ENCODE measurements around the gene PIK3C2B.

PIK3C2B gene

DNA sequence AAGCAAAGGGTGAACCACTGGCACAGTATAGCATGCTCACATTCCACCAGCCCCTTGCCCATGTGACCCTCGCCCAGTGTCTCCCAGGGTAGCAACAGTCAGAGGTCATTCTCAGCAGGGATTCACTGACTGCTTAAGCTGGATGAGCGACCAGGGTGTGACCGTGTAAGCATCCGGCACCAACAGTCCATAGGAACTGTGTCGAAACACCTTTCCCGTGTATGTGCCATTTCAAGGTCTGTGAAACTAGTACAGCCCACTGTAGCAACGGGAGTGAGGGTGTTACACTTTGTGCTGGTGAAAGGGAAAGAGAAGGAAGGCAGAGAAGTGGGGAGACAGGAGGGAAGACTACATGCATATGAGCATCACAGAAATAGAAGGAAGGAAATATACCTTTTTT lies 10.8 kb downstream of the PIK3C2B start:
- H3K4me3 ChIP-seq (ENCODE audit: low read depth, low read length): no peak overlapping the region
- TF ChIP-seq, protein P1, sequence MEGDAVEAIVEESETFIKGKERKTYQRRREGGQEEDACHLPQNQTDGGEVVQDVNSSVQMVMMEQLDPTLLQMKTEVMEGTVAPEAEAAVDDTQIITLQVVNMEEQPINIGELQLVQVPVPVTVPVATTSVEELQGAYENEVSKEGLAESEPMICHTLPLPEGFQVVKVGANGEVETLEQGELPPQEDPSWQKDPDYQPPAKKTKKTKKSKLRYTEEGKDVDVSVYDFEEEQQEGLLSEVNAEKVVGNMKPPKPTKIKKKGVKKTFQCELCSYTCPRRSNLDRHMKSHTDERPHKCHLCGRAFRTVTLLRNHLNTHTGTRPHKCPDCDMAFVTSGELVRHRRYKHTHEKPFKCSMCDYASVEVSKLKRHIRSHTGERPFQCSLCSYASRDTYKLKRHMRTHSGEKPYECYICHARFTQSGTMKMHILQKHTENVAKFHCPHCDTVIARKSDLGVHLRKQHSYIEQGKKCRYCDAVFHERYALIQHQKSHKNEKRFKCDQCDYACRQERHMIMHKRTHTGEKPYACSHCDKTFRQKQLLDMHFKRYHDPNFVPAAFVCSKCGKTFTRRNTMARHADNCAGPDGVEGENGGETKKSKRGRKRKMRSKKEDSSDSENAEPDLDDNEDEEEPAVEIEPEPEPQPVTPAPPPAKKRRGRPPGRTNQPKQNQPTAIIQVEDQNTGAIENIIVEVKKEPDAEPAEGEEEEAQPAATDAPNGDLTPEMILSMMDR (IDR thresholded peaks at IDR 0.05; ENCODE audit: borderline replicate concordance, insufficient read depth, low read depth, low read length): no peak

DNA sequence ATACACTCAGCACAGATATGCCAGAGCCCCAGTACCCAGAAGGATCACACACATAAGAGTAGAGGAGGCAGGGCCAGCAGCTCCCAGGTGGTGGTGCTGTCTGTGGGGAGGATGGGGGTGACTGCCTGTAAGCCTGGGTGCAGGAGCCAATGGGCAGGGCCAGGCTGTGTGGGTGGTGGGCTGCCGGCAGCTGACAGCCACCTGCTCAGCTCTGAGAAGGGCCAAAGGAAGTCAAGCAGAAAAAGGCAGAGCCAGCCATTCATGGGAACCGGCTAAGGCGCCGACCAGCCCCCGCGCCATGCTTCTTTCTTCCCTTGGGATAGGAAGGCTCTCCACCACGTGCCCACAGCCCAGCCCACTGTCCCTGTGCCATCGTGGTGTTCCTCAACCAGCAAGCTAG lies 14.1 kb downstream of the PIK3C2B start:
- TF ChIP-seq, protein P1 (IDR thresholded peaks at IDR 0.05; ENCODE audit: borderline replicate concordance, insufficient read depth, low read depth, low read length): 0 out of 2 replicates have a peak, but pooled peaks have one; percentile 27
- H3K4me3 ChIP-seq (ENCODE audit: low read depth, low read length): no peak overlapping the region

DNA sequence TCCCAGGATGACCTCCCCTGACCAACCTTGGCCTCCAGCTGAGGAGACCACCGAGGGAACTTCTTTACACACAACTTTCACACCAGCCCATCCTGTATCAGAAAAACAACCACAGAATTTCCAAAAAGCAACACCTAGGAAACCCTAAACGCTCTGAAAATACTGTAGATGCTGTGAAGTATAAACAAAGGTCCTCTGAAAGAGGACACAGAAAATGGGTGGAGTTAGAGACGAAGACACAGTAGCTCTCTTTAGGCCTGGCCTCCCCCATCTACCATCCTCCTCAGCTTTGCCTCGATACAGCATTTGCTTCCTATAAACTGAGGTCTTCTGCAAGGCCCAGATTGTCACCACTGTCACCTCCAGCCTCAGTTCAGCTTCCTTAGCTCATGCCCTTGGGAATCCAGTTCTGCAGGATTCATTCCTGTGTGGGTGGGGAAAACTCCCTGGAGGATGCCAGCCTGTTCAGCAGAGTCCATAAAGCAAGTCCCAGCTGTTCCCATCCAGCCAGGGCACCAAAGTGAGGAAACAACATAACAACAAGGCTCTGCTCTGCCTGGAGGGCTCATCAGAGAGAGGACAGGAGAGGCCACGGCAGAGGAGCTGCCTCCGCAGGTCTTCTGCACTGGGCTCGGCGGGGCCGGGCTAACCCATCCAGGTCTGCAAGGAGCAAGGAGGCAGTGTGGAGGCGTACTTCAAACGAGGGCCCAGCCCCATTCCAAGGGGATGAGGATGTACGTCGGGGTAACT lies 15.0 kb downstream of the PIK3C2B start:
- TF ChIP-seq, protein P1 (IDR thresholded peaks at IDR 0.05; ENCODE audit: borderline replicate concordance, insufficient read depth, low read depth, low read length): no peak
- H3K4me3 ChIP-seq (ENCODE audit: low read depth, low read length): no peak overlapping the region

DNA sequence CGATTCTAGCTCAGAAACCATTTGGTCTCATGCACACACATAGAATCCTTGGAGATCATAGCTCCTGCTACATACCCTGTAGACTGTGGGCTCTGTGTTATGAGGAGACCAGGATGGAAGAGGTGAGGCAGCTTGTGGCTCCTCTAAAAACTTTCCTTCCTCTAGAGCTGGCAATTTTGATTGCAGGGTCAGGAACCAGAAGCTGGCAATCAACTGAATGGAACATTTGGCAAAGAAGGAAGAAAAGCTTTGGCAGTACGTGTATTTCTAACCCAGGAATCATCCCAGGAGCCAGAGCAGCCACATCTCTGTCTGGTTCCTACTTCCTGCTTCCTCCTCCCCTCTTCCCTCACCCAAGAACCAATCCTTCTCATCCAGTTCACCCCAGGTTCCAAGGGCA lies 15.7 kb downstream of the PIK3C2B start:
- H3K4me3 ChIP-seq (ENCODE audit: low read depth, low read length): no peak overlapping the region
- TF ChIP-seq, protein P1 (IDR thresholded peaks at IDR 0.05; ENCODE audit: borderline replicate concordance, insufficient read depth, low read depth, low read length): no peak

DNA sequence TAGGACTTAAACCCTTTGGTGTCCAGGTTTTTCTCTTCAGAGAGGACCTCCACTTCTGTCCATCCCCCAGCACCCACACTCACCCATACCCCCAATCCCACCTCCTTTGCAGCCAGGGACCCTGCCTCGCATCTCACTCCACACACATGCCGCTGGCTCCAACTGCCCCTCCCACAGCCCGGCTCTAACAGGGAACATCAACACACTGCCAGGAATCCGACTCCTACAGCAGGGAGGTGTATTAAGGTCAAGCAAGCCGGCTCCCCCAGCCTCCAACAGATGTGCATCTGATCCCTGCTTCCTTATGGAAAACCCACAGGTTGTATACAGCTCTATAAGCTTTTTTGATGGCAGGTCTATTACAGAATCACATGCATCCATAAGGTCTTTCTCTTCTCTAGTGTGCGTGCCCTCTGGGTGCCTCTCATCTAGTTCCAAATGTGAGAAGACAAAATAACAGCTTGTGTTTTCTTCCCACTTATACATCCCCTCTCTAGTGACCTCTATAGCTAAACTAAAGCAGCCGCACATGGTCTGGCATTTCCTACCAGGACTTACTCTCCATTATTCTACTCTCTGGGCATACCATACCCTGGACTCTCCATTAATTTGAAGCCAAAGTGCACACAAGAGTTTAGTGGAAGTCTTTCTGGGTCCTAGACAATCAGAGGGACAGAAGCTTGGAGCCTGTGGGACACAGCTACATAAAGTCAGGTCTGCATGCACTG lies 16.3 kb downstream of the PIK3C2B start:
- H3K4me3 ChIP-seq (ENCODE audit: low read depth, low read length): no peak overlapping the region
- TF ChIP-seq, protein P1 (IDR thresholded peaks at IDR 0.05; ENCODE audit: borderline replicate concordance, insufficient read depth, low read depth, low read length): no peak

DNA sequence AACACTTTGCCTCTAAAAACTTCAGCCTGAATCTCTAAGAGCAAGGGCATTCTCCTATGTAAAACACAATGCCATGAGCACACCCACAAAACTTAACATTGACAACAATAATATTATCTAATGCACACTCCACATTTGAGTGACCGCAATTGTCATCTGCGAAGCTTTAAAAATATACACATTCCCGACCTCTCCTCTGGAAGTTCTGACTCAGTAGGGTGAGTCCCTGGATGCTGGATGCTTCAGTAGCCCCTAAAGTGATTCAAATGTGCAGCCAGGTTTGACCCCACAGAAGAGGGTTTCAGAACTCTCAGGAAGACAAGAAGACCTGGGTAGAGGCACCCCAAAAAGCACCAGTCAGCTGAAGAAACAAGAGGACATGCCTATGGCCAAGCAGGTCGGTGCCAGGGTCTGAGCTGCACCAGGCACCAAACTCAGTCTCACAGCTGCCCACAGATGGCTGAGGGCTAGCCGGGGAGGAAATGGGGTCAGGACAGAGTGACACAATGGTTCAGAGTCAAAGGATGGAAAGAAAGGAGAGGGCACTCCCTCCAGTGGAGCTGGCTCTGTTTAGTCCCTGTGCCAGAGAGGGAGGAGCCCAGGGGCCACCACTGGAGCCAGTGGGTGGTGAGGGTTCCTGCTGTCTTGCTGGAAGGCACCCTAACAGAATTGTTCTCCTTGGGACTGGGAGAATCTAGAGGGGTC lies 17.4 kb downstream of the PIK3C2B start:
- H3K4me3 ChIP-seq (ENCODE audit: low read depth, low read length): no peak overlapping the region
- TF ChIP-seq, protein P1 (IDR thresholded peaks at IDR 0.05; ENCODE audit: borderline replicate concordance, insufficient read depth, low read depth, low read length): no peak
